HCT116 (cell line): Measurements from ENCODE around the gene POLRMT. TPM values are rescaled to one million over a fixed set of nuclear protein-coding genes. Genes with fewer than 3 reads are reported as not detected.

Experiments
- ATAC-seq: fragments of 200-7000 bp; cut with Tn5 transposase; 2 replicates; pipeline ENCODE4 v1.9.1; 2020; ENCODE audit warnings: mild to moderate bottlenecking, moderate library complexity
- BruUV-seq: library from RNA; stranded (reverse); fragments of 400-500 nt; replicated peaks from 2 replicates; lab custom pipeline; 2021; lab: Mats Ljungman, UMichigan
- CTCF ChIA-PET: fragments of 300-600 bp; sonication (Branson Sonifier 250); formaldehyde crosslinking; loops from one replicate; lab custom pipeline; 2021; ENCODE audit warnings: antibody characterized with exemption; lab: Charles Lee
- POLR2A ChIA-PET: fragments of 300-600, 350-600 bp; sonication (Branson Sonifier 250); formaldehyde crosslinking; loops from one replicate; lab custom pipeline; 2021; ENCODE audit warnings: antibody characterized with exemption; lab: Charles Lee
- RAD21 ChIA-PET, 2 experiments: fragments of 300-600 bp; sonication (Branson Sonifier 250); formaldehyde crosslinking; loops; one replicate each; lab custom pipeline; 2023; ENCODE audit warnings: low total read pairs in 2 of 2; ENCODE audit not compliant: uncharacterized antibody in 2 of 2, unreplicated experiment in 2 of 2, low non-redundant PET in 1 of 2; lab: Charles Lee
- DNase-seq: peaks from one replicate; pipeline ENCODE4 v3.0.0-alpha.2; 2010; ENCODE audit warnings: low read depth, low spot score
- H2AFZ ChIP-seq: fragments of 200-600 bp; shearing (Covaris generic), sonication (generic); 2 replicates; pipeline ENCODE4 v1.6.1; 2017; ENCODE audit warnings: low read depth, mixed run types, mixed read lengths, antibody characterized with exemption, low read length; ENCODE audit not compliant: poor library complexity, severe bottlenecking
- H3K27ac ChIP-seq: 2 replicates; pipeline ENCODE4 v1.5.1; 2012; ENCODE audit warnings: low read depth, low read length
- H3K27me3 ChIP-seq: fragments of 200-600 bp; sonication (generic); 2 replicates; pipeline ENCODE4 v1.6.1; 2016; ENCODE audit warnings: mixed run types, low read length, mixed read lengths; ENCODE audit not compliant: insufficient read depth
- H3K36me3 ChIP-seq, 2 experiments: fragments of 200-500 bp in 1 of 2; fragments of 200-600 bp in 1 of 2; sonication (Bioruptor generic) in 1 of 2; sonication (generic) in 1 of 2; 2 replicates each; pipeline versions ENCODE4 v1.5.1 to v1.6.1; 2014 to 2016; ENCODE audit warnings: low read length in 2 of 2, inconsistent platforms in 1 of 2, mixed read lengths in 1 of 2, mixed run types in 1 of 2; ENCODE audit not compliant: insufficient read depth in 2 of 2, control insufficient read depth in 1 of 2
- H3K4me1 ChIP-seq, 2 experiments: fragments of 200-600 bp in 1 of 2; sonication (generic) in 1 of 2; 2 replicates each; pipeline versions ENCODE4 v1.5.1 to v1.6.1; 2012 to 2017; ENCODE audit warnings: low read length in 2 of 2, inconsistent platforms in 1 of 2, mild to moderate bottlenecking in 1 of 2, mixed read lengths in 1 of 2, mixed run types in 1 of 2, moderate library complexity in 1 of 2; ENCODE audit not compliant: insufficient read depth in 2 of 2, control insufficient read depth in 1 of 2
- H3K4me2 ChIP-seq: fragments of 200-600 bp; sonication (generic); 2 replicates; pipeline ENCODE4 v1.6.1; 2017; ENCODE audit warnings: mixed run types, low read length, mixed read lengths
- H3K4me3 ChIP-seq, 2 experiments: fragments of 200-600 bp in 1 of 2; sonication (generic) in 1 of 2; replicated peaks in 1 of 2; 2 replicates each; pipeline ENCODE4 v1.5.1; 2011 to 2016; ENCODE audit warnings: low read length in 2 of 2, control low read depth in 1 of 2, low read depth in 1 of 2, mild to moderate bottlenecking in 1 of 2, mixed read lengths in 1 of 2, mixed run types in 1 of 2
- H3K79me2 ChIP-seq: fragments of 200-600 bp; sonication (generic); 2 replicates; pipeline ENCODE4 v1.6.1; 2017; ENCODE audit warnings: mild to moderate bottlenecking, mixed run types, low read length, moderate library complexity, mixed read lengths; ENCODE audit not compliant: insufficient read depth
- H3K9ac ChIP-seq: fragments of 200-600 bp; sonication (generic); 2 replicates; pipeline ENCODE4 v1.6.1; 2016; ENCODE audit warnings: low read length, mixed read lengths
- H3K9me2 ChIP-seq: fragments of 200-600 bp; sonication (generic), shearing (Covaris generic); 2 replicates; pipeline ENCODE4 v1.6.1; 2017; ENCODE audit warnings: mixed run types, mild to moderate bottlenecking, moderate library complexity; ENCODE audit not compliant: insufficient read depth
- H3K9me3 ChIP-seq, 2 experiments: fragments of 200-500 bp in 1 of 2; fragments of 200-600 bp in 1 of 2; sonication (Bioruptor generic) in 1 of 2; sonication (generic) in 1 of 2; 2 replicates each; pipeline ENCODE4 v1.6.1; 2014 to 2017; ENCODE audit warnings: low read length in 2 of 2, mixed read lengths in 2 of 2, inconsistent platforms in 1 of 2, low read depth in 1 of 2, mild to moderate bottlenecking in 1 of 2, mixed run types in 1 of 2, moderate library complexity in 1 of 2; ENCODE audit not compliant: control insufficient read depth in 1 of 2, insufficient read depth in 1 of 2
- H4K20me1 ChIP-seq: fragments of 200-600 bp; sonication (generic), shearing (Covaris generic); 2 replicates; pipeline ENCODE4 v1.6.1; 2017; ENCODE audit warnings: mixed run types, mild to moderate bottlenecking, moderate library complexity; ENCODE audit not compliant: insufficient read depth
- CBX3 ChIP-seq: IDR thresholded peaks from 2 replicates; pipeline ENCODE4 v1.6.1; 2012; ENCODE audit warnings: low read depth
- CEBPB ChIP-seq: IDR thresholded peaks from 2 replicates; pipeline ENCODE4 v1.6.1; 2012; ENCODE audit warnings: low read depth
- EGR1 ChIP-seq: IDR thresholded peaks from 2 replicates; pipeline ENCODE4 v1.6.1; 2012; ENCODE audit warnings: low read depth
- EZH2 ChIP-seq: fragments of 200-600 bp; sonication (generic); IDR thresholded peaks from 2 replicates; pipeline ENCODE4 v1.6.1; 2017; ENCODE audit warnings: antibody characterized with exemption, mixed run types
- EZH2phosphoT487 ChIP-seq: fragments of 200-600 bp; IDR thresholded peaks from 2 replicates; pipeline ENCODE4 v1.6.1; 2018; ENCODE audit warnings: antibody characterized with exemption, borderline replicate concordance
- FOSL1 ChIP-seq: IDR thresholded peaks from 2 replicates; pipeline ENCODE4 v1.6.1; 2012; ENCODE audit warnings: low read depth
- JUND ChIP-seq: IDR thresholded peaks from 2 replicates; pipeline ENCODE4 v1.6.1; 2012
- MAX ChIP-seq: IDR thresholded peaks from 2 replicates; pipeline ENCODE4 v1.6.1; 2012
- RAD21 ChIP-seq: IDR thresholded peaks from 2 replicates; pipeline ENCODE4 v1.6.1; 2012; ENCODE audit warnings: low read depth, mild to moderate bottlenecking
- SIN3A ChIP-seq: IDR thresholded peaks from 2 replicates; pipeline ENCODE4 v1.6.1; 2012; ENCODE audit warnings: low read depth
- SP1 ChIP-seq: IDR thresholded peaks from 2 replicates; pipeline ENCODE4 v1.6.1; 2012; ENCODE audit warnings: low read depth
- SRF ChIP-seq: IDR thresholded peaks from 2 replicates; pipeline ENCODE4 v1.6.1; 2012; ENCODE audit warnings: low read depth
- ZBTB33 ChIP-seq: IDR thresholded peaks from 2 replicates; pipeline ENCODE4 v1.6.1; 2011; ENCODE audit warnings: mild to moderate bottlenecking, low read length, moderate library complexity; ENCODE audit not compliant: insufficient replicate concordance; ENCODE audit errors: extremely low read depth
- ZFX ChIP-seq: fragments of 450-650 bp; IDR thresholded peaks from 2 replicates; pipeline ENCODE4 v1.6.1; 2017
- ZNF274 ChIP-seq: fragments of 200-500 bp; sonication (Bioruptor generic); IDR thresholded peaks from 2 replicates; pipeline ENCODE4 v1.6.1; 2014; ENCODE audit warnings: mild to moderate bottlenecking, low read depth, low read length, inconsistent platforms
- intact Hi-C: fragments of 100-400 bp; cut with micrococcal nuclease; formaldehyde crosslinking; loops from 2 replicates; pipeline ENCODE4 v1.10.0; 2022
- total RNA-seq: library from RNA; stranded (reverse); gene quantifications from one replicate; pipeline ENCODE4 v1.2.1, GENCODE V29; 2021; ENCODE audit not compliant: unreplicated experiment
- TF ChIP-seq, protein P1 (sequence below): IDR thresholded peaks from 2 replicates; pipeline ENCODE4 v1.6.1; 2012

The POLRMT gene
- total RNA-seq, 1 experiment from 2014 or later = 138 TPM

- no peak overlapping the region for H2AFZ ChIP-seq
- peaks cover 0 to 9% of the 10 kb centered on the region in 2 experiments; a peak in 1 of 4 replicates for H3K36me3 ChIP-seq
- ATAC-seq (peak; percentile 37), DNase-seq (no peak)
- RAD21 ChIA-PET = no interaction called here
- intact Hi-C loops = loop anchor here (1.0 kb wide), 1 partner anchor 36 kb away; no protein-coding TSS in a partner anchor
- CTCF ChIA-PET = interaction anchor here (0.9 to 1.9 kb wide), 4 partner anchors 13 to 61 kb away, joined by 3 to 5 read pairs (median 4); no protein-coding TSS in a partner anchor
- BruUV-seq = TSS peak; percentile 89
- no peaks in the 10 kb centered on the region for H3K9me2 ChIP-seq
- peaks cover 6% of the 10 kb centered on the region; the same call in 1 of the 2 replicates for H4K20me1 ChIP-seq
- peaks cover 4 to 34% of the 10 kb centered on the region in 2 experiments; a peak in 3 of 4 replicates for H3K4me1 ChIP-seq
- H3K4me3 ChIP-seq = peak overlapping the region; percentile 71 to 96
- peak overlapping the region; percentile 97 for H3K4me2 ChIP-seq
- H3K79me2 ChIP-seq = peaks cover 42% of the 10 kb centered on the region
- H3K9ac ChIP-seq = peak overlapping the region; percentile 100
- peak overlapping the region; percentile 97 for H3K27ac ChIP-seq
- H3K9me3 ChIP-seq = no peaks in the 10 kb centered on the region
- no peaks in the 10 kb centered on the region for H3K27me3 ChIP-seq
- POLR2A ChIA-PET = interaction anchor here (0.5 to 1.8 kb wide), 4 partner anchors 15 to 451 kb away, joined by 4 to 9 read pairs (median 7); no protein-coding TSS in a partner anchor
- TF ChIP-seq SIN3A = no peak; the same call in 1 of the 2 replicates
- no peak for TF ChIP-seq EGR1
- TF ChIP-seq SRF = no peak
- no peak for TF ChIP-seq JUND
- TF ChIP-seq CEBPB = no peak
- no peak; the same call in 1 of the 2 replicates for TF ChIP-seq SP1
- TF ChIP-seq RAD21 = no peak
- TF ChIP-seq FOSL1 = no peak
- no peak for TF ChIP-seq ZFX
- TF ChIP-seq EZH2 = no peak
- no peak for TF ChIP-seq ZBTB33
- TF ChIP-seq, protein P1, sequence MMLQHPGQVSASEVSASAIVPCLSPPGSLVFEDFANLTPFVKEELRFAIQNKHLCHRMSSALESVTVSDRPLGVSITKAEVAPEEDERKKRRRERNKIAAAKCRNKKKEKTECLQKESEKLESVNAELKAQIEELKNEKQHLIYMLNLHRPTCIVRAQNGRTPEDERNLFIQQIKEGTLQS = no peak
- TF ChIP-seq CBX3 = no peak
- no peak for TF ChIP-seq ZNF274
- no peak for TF ChIP-seq MAX
- no peak for TF ChIP-seq EZH2phosphoT487
- TF ChIP-seq, all 23 proteins: peak for 0
These were observed 61.8 kb downstream of the POLRMT start for GRCh38 chr19:571566-571974.
